Measurements from ENCODE around the gene HES4. TPM values are rescaled to one million over a fixed set of nuclear protein-coding genes. Genes with fewer than 3 reads are reported as not detected.

HES4 gene
- total RNA-seq, 4 donors from 2014 or later, result 30.4 to 70.4 (median 40.9) TPM

DNA sequence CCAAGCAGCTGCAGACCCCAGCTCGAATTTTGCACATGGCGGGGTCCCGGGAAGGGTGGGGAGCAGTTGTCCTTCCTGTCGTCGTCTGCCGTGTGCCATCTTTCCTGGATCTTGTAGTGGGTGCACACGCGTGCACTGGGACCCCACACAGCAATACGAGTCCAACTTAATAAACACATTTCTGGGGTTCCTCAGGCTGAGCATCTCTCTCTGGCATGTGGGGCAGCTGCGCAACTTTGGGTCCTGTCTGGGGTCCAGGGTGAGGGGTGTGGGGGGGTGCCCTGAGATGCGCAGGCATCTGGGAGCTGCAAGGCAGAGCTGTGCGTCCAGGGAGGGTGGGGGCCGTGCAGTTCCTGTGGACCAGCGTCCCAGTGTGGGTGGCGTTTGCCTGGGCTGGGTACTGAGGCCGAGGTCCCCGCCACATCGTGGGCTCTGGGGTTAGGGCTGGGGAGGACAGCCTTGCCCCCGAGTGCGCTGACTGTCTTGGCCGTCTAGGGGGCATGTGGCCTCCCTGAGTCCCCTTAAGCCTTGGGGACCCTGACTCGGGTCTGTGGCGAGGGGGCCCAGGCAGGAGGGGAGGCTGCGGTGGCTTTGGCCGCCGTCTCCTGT lies 34.3 kb downstream of the HES4 start:
- no peak overlapping the region for H3K4me3 ChIP-seq (ENCODE audit: low read depth, poor library complexity, severe bottlenecking)
- 70 to 81% methylated on average over 10 to 19 of the region's 26 CpGs for WGBS, 2 donors

DNA sequence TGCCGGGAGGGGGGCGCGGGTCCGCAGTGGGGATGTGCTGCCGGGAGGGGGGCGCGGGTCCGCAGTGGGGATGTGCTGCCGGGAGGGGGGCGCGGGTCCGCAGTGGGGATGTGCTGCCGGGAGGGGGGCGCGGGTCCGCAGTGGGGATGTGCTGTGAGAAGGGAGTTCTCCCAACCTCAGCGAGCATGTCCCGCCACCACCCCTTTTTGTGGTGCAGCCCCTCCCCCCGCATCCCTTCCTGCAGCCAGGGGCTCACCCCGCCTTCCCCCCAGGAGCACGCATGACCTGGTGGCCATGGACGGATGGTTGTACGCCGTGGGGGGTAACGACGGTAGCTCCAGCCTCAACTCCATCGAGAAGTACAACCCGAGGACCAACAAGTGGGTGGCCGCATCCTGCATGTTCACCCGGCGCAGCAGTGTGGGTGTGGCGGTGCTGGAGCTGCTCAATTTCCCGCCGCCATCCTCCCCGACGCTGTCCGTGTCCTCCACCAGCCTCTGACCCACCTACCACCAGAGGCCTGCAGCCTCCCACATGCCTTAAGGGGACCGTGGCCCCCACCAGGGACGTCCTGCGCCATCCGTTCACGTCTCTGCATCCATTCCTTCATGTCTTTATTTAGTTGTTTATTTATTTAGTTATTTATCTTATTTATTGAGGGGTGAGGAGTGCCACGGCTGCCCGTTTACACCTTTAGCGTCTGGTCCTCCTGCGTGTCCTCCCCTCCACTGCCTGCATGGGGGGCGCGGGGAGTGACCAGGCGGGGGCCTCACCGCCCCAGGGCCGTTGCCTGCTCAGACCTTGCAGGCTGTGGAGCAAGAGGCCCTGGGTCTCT lies 35.0 kb downstream of the HES4 start:
- TF ChIP-seq, protein P1, sequence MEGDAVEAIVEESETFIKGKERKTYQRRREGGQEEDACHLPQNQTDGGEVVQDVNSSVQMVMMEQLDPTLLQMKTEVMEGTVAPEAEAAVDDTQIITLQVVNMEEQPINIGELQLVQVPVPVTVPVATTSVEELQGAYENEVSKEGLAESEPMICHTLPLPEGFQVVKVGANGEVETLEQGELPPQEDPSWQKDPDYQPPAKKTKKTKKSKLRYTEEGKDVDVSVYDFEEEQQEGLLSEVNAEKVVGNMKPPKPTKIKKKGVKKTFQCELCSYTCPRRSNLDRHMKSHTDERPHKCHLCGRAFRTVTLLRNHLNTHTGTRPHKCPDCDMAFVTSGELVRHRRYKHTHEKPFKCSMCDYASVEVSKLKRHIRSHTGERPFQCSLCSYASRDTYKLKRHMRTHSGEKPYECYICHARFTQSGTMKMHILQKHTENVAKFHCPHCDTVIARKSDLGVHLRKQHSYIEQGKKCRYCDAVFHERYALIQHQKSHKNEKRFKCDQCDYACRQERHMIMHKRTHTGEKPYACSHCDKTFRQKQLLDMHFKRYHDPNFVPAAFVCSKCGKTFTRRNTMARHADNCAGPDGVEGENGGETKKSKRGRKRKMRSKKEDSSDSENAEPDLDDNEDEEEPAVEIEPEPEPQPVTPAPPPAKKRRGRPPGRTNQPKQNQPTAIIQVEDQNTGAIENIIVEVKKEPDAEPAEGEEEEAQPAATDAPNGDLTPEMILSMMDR (IDR thresholded peaks at IDR 0.05), result no peak
- no peak for TF ChIP-seq POLR2A (IDR thresholded peaks at IDR 0.05)

More for the DNA sequence above, 34.3 kb downstream of the HES4 start:
- intact Hi-C loops (cut with DNase I; ENCODE audit: low total_unique reads), result no loop called here
- DNase-seq (ENCODE audit: low spot score in 2 of 2), result no peak
- TF ChIP-seq POLR2A (IDR thresholded peaks at IDR 0.05), result no peak
- TF ChIP-seq, protein P1 (IDR thresholded peaks at IDR 0.05), result no peak

DNA sequence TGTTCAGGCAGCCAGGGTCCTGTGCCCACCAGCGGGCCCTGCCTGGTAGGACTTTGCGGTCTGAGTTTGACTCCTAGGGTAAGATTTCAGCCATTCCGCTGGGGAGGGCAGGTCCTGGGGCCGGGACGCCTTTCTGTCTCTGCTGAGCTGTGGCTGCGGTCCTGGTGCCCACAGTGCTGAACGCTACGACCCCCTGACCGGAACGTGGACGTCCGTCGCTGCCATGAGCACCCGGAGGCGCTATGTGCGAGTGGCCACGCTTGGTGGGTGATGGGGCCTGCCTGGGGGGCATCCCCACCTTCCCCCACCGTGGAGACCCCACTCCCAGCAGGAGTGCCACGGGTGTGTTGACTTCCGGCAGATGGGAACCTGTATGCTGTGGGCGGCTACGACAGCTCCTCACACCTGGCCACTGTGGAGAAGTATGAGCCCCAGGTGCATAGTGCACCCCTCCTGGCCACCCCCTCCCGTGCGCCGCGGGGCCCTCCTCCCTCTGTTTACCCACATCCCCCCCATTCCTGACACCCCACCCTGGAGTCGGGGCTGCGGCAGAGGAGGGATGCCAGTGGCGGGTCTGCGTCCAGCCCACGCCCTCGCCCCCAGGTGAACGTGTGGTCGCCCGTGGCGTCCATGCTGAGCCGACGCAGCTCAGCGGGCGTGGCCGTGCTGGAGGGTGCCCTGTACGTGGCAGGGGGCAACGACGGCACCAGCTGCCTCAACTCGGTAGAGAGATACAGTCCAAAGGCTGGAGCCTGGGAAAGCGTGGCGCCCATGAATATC lies 36.0 kb downstream of the HES4 start:
- no peak overlapping the region for H3K4me3 ChIP-seq (ENCODE audit: low read depth, poor library complexity, severe bottlenecking)
- intact Hi-C loops (cut with DNase I; ENCODE audit: low total_unique reads), result no loop called here
- TF ChIP-seq, protein P1 (IDR thresholded peaks at IDR 0.05), result no peak
- no peak for TF ChIP-seq POLR2A (IDR thresholded peaks at IDR 0.05)
- DNase-seq (ENCODE audit: low spot score in 2 of 2), result no peak
- WGBS, 2 donors, result 83 to 86% methylated on average over 22 to 30 of the region's 47 CpGs

More for the DNA sequence above, 35.0 kb downstream of the HES4 start:
- 90 to 94% methylated on average over 33 to 37 of the region's 51 CpGs for WGBS, 2 donors
- DNase-seq (ENCODE audit: low spot score in 2 of 2), result no peak
- no peak overlapping the region for H3K4me3 ChIP-seq (ENCODE audit: low read depth, poor library complexity, severe bottlenecking)
- intact Hi-C loops (cut with DNase I; ENCODE audit: low total_unique reads), result no loop called here

DNA sequence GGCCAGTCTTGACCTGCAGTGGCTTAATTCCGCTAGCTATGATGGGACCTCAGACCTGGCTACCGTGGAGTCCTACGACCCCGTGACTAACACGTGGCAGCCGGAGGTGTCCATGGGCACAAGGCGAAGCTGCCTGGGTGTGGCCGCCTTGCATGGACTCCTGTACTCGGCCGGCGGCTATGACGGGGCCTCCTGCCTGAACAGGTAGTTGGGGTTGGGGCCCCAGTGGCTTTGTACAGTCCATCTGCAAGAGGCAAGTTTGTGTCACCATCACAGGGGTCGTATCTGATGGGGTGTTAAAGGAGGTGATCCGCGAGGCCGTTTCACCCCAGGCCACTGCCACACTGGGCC lies 36.6 kb downstream of the HES4 start:
- TF ChIP-seq, protein P1 (IDR thresholded peaks at IDR 0.05), result no peak
- no peak for TF ChIP-seq POLR2A (IDR thresholded peaks at IDR 0.05)
- WGBS, 2 donors, result 82 to 92% methylated on average over 15 to 16 of the region's 16 CpGs
- DNase-seq (ENCODE audit: low spot score in 2 of 2), result no peak
- intact Hi-C loops (cut with DNase I; ENCODE audit: low total_unique reads), result no loop called here
- H3K4me3 ChIP-seq (ENCODE audit: low read depth, poor library complexity, severe bottlenecking), result no peak overlapping the region

DNA sequence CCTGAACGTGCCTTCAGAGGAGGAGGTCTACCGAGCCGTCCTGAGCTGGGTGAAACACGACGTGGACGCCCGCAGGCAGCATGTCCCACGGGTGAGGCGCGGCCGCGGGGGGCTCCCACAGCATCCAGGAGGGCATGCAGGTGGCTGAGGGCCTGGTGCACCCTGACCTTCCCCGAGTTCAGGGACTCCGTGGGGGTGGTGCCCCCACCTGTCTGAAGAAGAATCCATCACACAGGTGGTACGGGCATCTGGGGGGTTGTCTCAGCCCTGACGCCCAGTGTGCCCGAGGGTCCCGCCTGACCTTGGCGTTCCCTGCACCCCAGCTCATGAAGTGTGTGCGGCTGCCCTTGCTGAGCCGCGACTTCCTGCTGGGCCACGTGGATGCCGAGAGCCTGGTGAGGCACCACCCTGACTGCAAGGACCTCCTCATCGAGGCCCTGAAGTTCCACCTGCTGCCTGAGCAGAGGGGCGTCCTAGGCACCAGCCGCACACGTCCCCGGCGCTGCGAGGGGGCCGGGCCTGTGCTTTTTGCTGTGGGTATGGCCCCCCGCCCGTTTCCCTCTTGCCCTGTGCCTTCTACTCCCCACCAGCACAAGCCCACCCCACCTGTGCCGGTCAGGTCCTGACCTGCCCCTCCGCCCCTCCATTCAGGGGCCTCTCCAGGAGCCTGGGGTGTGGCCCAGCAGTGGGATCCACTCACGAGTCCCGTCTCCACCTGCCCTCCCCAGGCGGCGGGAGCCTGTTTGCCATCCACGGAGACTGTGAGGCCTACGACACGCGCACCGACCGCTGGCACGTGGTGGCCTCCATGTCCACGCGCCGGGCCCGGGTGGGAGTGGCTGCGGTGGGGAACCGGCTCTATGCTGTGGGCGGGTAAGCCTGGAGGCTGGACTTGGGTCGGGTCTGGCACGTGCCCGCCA lies 37.3 kb downstream of the HES4 start:
- TF ChIP-seq, protein P1 (IDR thresholded peaks at IDR 0.05), result no peak
- no peak for TF ChIP-seq POLR2A (IDR thresholded peaks at IDR 0.05)
- H3K4me3 ChIP-seq (ENCODE audit: low read depth, poor library complexity, severe bottlenecking), result no peak overlapping the region
- intact Hi-C loops (cut with DNase I; ENCODE audit: low total_unique reads), result no loop called here
- WGBS, 2 donors, result 93% methylated on average over 24 to 44 of the region's 57 CpGs
- DNase-seq (ENCODE audit: low spot score in 2 of 2), result no peak

All from lower leg skin (tissue), 4 donors.